ENCODE measurements around the gene LLGL1. TPM values are rescaled to one million over a fixed set of nuclear protein-coding genes. Genes with fewer than 3 reads are reported as not detected.

Gene LLGL1
- total RNA-seq, 3 donors from 2014 or later: 18.1 to 19.8 (median 19.0) TPM

GRCh38 chr17:18258356-18259038 is 33.1 kb downstream of the LLGL1 start, which contains the start of gene FLII:
Gene FLII, minus strand, starts transcription at chr17:18258738. Its CDS starts 48 bp downstream, at chr17:18258690.
- Mint-ChIP-seq H3K9me3 (no peaks in the 10 kb centered on the region), H3K4me1 (ENCODE audit: low read depth) (peaks cover 39% of the 10 kb centered on the region), H3K4me3 (peak within 1 kb of the TSS; percentile 96), H3K36me3 (ENCODE audit: insufficient read depth) (no peaks in the 10 kb centered on the region), H3K27me3 (ENCODE audit: low read depth) (no peaks in the 10 kb centered on the region)
- DNase-seq (peak; percentile 47), ATAC-seq (peak; percentile 50 to 56)

- H3K4me1 Mint-ChIP-seq (ENCODE audit: low read depth): peaks cover 39% of the 10 kb centered on the region
- H3K4me3 Mint-ChIP-seq: peak overlapping the region; percentile 78
- DNase-seq: no peak
- H3K27me3 Mint-ChIP-seq (ENCODE audit: low read depth): no peaks in the 10 kb centered on the region
- H3K9me3 Mint-ChIP-seq: no peaks in the 10 kb centered on the region
- no peak for ATAC-seq
- H3K36me3 Mint-ChIP-seq (ENCODE audit: insufficient read depth): no peaks in the 10 kb centered on the region
Observed at GRCh38 chr17:18259621-18260331, 34.3 kb downstream of the LLGL1 start.

GRCh38 chr17:18260332-18261145 is 35.1 kb downstream of the LLGL1 start, which contains the start of gene MIEF2:
Gene MIEF2, plus strand, starts transcription at chr17:18260662. Its CDS starts 2,059 bp downstream, at chr17:18262721.
- H3K9me3 Mint-ChIP-seq: no peaks in the 10 kb centered on the region
- no peaks in the 10 kb centered on the region for H3K36me3 Mint-ChIP-seq (ENCODE audit: insufficient read depth)
- peaks cover 37% of the 10 kb centered on the region for H3K4me1 Mint-ChIP-seq (ENCODE audit: low read depth)
- peak within 1 kb of the TSS; percentile 78 for H3K4me3 Mint-ChIP-seq
- ATAC-seq: peak; percentile 90
- no peaks in the 10 kb centered on the region for H3K27me3 Mint-ChIP-seq (ENCODE audit: low read depth)
- peak; percentile 89 for DNase-seq

GRCh38 chr17:18261146-18261515 is 35.7 kb downstream of the LLGL1 start:
- Mint-ChIP-seq H3K36me3 (ENCODE audit: insufficient read depth) (no peaks in the 10 kb centered on the region), H3K4me3 (peak overlapping the region; percentile 78), H3K27me3 (ENCODE audit: low read depth) (no peaks in the 10 kb centered on the region), H3K9me3 (no peaks in the 10 kb centered on the region), H3K4me1 (ENCODE audit: low read depth) (peaks cover 34% of the 10 kb centered on the region)
- DNase-seq (no peak), ATAC-seq (peak in 1 of 2 donors; percentile 15)

GRCh38 chr17:18261659-18262058 is 36.2 kb downstream of the LLGL1 start:
- H3K36me3 Mint-ChIP-seq (ENCODE audit: insufficient read depth): no peaks in the 10 kb centered on the region
- peak overlapping the region; percentile 78 for H3K4me3 Mint-ChIP-seq
- H3K9me3 Mint-ChIP-seq: no peaks in the 10 kb centered on the region
- peaks cover 31% of the 10 kb centered on the region for H3K4me1 Mint-ChIP-seq (ENCODE audit: low read depth)
- ATAC-seq (no peak), DNase-seq (no peak)
- H3K27me3 Mint-ChIP-seq (ENCODE audit: low read depth): no peaks in the 10 kb centered on the region

GRCh38 chr17:18262111-18262510 is 36.7 kb downstream of the LLGL1 start:
- Mint-ChIP-seq H3K36me3 (ENCODE audit: insufficient read depth) (no peaks in the 10 kb centered on the region), H3K9me3 (no peaks in the 10 kb centered on the region), H3K27me3 (ENCODE audit: low read depth) (no peaks in the 10 kb centered on the region), H3K4me1 (ENCODE audit: low read depth) (peaks cover 27% of the 10 kb centered on the region), H3K4me3 (peak overlapping the region; percentile 78)
- no peak for DNase-seq
- no peak for ATAC-seq

- DNase-seq (no peak), ATAC-seq (no peak)
- Mint-ChIP-seq H3K4me3 (no peak overlapping the region), H3K4me1 (ENCODE audit: low read depth) (peaks cover 24% of the 10 kb centered on the region), H3K9me3 (no peaks in the 10 kb centered on the region), H3K27me3 (ENCODE audit: low read depth) (no peaks in the 10 kb centered on the region), H3K36me3 (ENCODE audit: insufficient read depth) (no peaks in the 10 kb centered on the region)
Observed at GRCh38 chr17:18262641-18263040, 37.2 kb downstream of the LLGL1 start.

GRCh38 chr17:18263885-18264682 is 38.6 kb downstream of the LLGL1 start:
- DNase-seq (no peak), ATAC-seq (no peak)
- Mint-ChIP-seq H3K27me3 (ENCODE audit: low read depth) (no peaks in the 10 kb centered on the region), H3K9me3 (no peaks in the 10 kb centered on the region), H3K36me3 (ENCODE audit: insufficient read depth) (no peaks in the 10 kb centered on the region), H3K4me3 (no peak overlapping the region), H3K4me1 (ENCODE audit: low read depth) (peaks cover 22% of the 10 kb centered on the region)

- DNase-seq (no peak), ATAC-seq (peak in 1 of 2 donors; percentile 21)
- no peaks in the 10 kb centered on the region for H3K27me3 Mint-ChIP-seq (ENCODE audit: low read depth)
- H3K4me3 Mint-ChIP-seq: no peak overlapping the region
- no peaks in the 10 kb centered on the region for H3K9me3 Mint-ChIP-seq
- peaks cover 4% of the 10 kb centered on the region for H3K4me1 Mint-ChIP-seq (ENCODE audit: low read depth)
- no peaks in the 10 kb centered on the region for H3K36me3 Mint-ChIP-seq (ENCODE audit: insufficient read depth)
Observed at GRCh38 chr17:18267366-18267765, 41.9 kb downstream of the LLGL1 start.

GRCh38 chr17:18267927-18268711 is 42.7 kb downstream of the LLGL1 start:
- Mint-ChIP-seq H3K36me3 (ENCODE audit: insufficient read depth) (peaks cover 3% of the 10 kb centered on the region), H3K4me1 (ENCODE audit: low read depth) (peaks cover 4% of the 10 kb centered on the region), H3K4me3 (no peak overlapping the region), H3K9me3 (no peaks in the 10 kb centered on the region), H3K27me3 (ENCODE audit: low read depth) (no peaks in the 10 kb centered on the region)
- ATAC-seq: peak; percentile 15 to 25
- DNase-seq: no peak

- Mint-ChIP-seq H3K4me1 (ENCODE audit: low read depth) (peaks cover 4% of the 10 kb centered on the region), H3K9me3 (no peaks in the 10 kb centered on the region), H3K36me3 (ENCODE audit: insufficient read depth) (peaks cover 3% of the 10 kb centered on the region), H3K27me3 (ENCODE audit: low read depth) (no peaks in the 10 kb centered on the region), H3K4me3 (no peak overlapping the region)
- DNase-seq (no peak), ATAC-seq (no peak)
Observed at GRCh38 chr17:18270046-18270931, 44.9 kb downstream of the LLGL1 start.

GRCh38 chr17:18277076-18277475 is 51.6 kb downstream of the LLGL1 start:
- no peak for DNase-seq
- no peaks in the 10 kb centered on the region for H3K27me3 Mint-ChIP-seq (ENCODE audit: low read depth)
- peaks cover 13% of the 10 kb centered on the region for H3K36me3 Mint-ChIP-seq (ENCODE audit: insufficient read depth)
- no peaks in the 10 kb centered on the region for H3K4me1 Mint-ChIP-seq (ENCODE audit: low read depth)
- H3K4me3 Mint-ChIP-seq: no peak overlapping the region
- no peaks in the 10 kb centered on the region for H3K9me3 Mint-ChIP-seq
- ATAC-seq: no peak
